ENCODE data around the gene GOLGA1.

Gene GOLGA1

GRCh38 chr9:124880501-124880900 lies 60.4 kb downstream of the GOLGA1 start:
- DNase-seq = no peak

GRCh38 chr9:124879226-124879625 lies 61.7 kb downstream of the GOLGA1 start:
- no peak for DNase-seq

GRCh38 chr9:124878518-124878917 lies 62.4 kb downstream of the GOLGA1 start:
- DNase-seq = no peak

- no peak for DNase-seq
Measured at GRCh38 chr9:124878021-124878420, 62.9 kb downstream of the GOLGA1 start.

GRCh38 chr9:124877021-124877782 lies 63.7 kb downstream of the GOLGA1 start:
- no peak for DNase-seq

GRCh38 chr9:124875501-124875900 lies 65.4 kb downstream of the GOLGA1 start:
- DNase-seq = no peak

GRCh38 chr9:124873664-124874063 lies 67.2 kb downstream of the GOLGA1 start:
- DNase-seq = no peak

- no peak for DNase-seq
Measured at GRCh38 chr9:124871156-124871561, 69.7 kb downstream of the GOLGA1 start.

- DNase-seq = no peak
Measured at GRCh38 chr9:124870723-124871122, 70.2 kb downstream of the GOLGA1 start.

GRCh38 chr9:124869986-124870560 lies 70.8 kb downstream of the GOLGA1 start:
- DNase-seq = peak; percentile 95

GRCh38 chr9:124869466-124869985 lies 71.4 kb downstream of the GOLGA1 start:
- no peak for DNase-seq

- peak; percentile 96 for DNase-seq
Measured at GRCh38 chr9:124868511-124869465, 72.1 kb downstream of the GOLGA1 start.

GRCh38 chr9:124863371-124863871 lies 77.5 kb downstream of the GOLGA1 start:
- DNase-seq = no peak

- DNase-seq = peak; percentile 97
Measured at GRCh38 chr9:124861342-124862229, 79.3 kb downstream of the GOLGA1 start, which contains the start of the genes ARPC5L and RPL35. ARPC5L (plus strand) TSS chr9:124862130; CDS start chr9:124869291, 7,161 bp downstream. RPL35 (minus strand) TSS chr9:124861957; CDS start chr9:124861912, 45 bp downstream.

GRCh38 chr9:124860582-124861341 lies 80.1 kb downstream of the GOLGA1 start:
- no peak for DNase-seq

GRCh38 chr9:124859803-124860581 lies 80.9 kb downstream of the GOLGA1 start:
- DNase-seq = no peak

- no peak for DNase-seq
Measured at GRCh38 chr9:124858330-124859046, 82.4 kb downstream of the GOLGA1 start.

- DNase-seq = no peak
Measured at GRCh38 chr9:124857533-124858162, 83.2 kb downstream of the GOLGA1 start.
